ENCODE results near the gene VPS13A.
"Not testable (repeated sequence)": the region's sequence is repeated elsewhere in the genome, so short reads cannot be mapped to it uniquely, and the experiment has no call there.

VPS13A gene

DNA sequence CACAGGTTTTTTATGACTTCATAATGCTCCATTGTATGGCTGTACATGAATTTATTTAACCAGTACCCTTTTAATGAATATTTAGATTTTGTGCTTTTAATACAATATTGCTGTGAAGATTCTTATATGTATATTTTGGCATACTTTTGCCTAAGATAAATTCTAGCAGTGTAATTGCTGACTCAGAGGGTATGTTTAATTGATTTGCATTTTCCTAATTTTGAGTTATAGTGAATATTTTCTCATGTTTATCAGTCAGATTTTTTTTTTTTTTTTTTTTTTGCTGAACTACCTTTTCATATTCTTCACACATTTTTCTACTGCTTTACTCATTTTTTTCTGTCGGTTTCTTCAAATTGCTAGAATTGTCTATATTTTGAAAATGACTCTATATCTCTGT, 222.6 kb downstream of the VPS13A start:
- H3K4me1 ChIP-seq (ENCODE audit: insufficient read depth, insufficient read length) = no peaks in the 10 kb centered on the region
- H3K36me3 ChIP-seq (ENCODE audit: insufficient read depth, insufficient read length, low read length) = no peaks in the 10 kb centered on the region
- TF ChIP-seq SUZ12 (IDR thresholded peaks at IDR 0.05; ENCODE audit: extremely low read depth, insufficient read depth, insufficient read length) (no peak), ZNF274 (IDR thresholded peaks at IDR 0.05; ENCODE audit: low read depth, low read length) (no peak), YY1 (IDR thresholded peaks at IDR 0.05; ENCODE audit: insufficient read depth, insufficient read length) (no peak)

DNA sequence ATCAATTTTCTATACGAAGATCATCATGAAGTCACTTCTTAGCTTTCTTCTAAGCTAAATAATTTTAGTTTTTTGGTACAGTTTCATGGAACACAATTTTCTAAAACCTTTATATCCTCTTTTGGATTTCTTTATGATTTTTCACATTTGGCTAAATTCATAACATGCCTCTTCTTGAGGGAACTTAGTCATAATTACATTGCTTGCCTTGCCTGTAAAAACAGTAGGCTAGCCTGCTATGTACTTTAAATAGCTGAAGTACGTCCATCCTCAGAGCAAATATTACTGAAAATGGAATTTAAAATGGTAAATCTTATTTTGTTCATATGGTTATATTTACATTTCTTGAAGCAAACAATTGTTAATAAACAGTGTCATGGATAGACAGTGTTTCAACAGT, 225.0 kb downstream of the VPS13A start:
- no peak for DNase-seq (ENCODE audit: low read depth, low spot score)
- H3K4me1 ChIP-seq (ENCODE audit: insufficient read depth, insufficient read length) = no peaks in the 10 kb centered on the region
- no peak overlapping the region for H3K9ac ChIP-seq (ENCODE audit: insufficient read length, low read depth)
- H3K36me3 ChIP-seq (ENCODE audit: insufficient read depth, insufficient read length, low read length) = peaks cover 4% of the 10 kb centered on the region
- TF ChIP-seq SUZ12 (IDR thresholded peaks at IDR 0.05; ENCODE audit: extremely low read depth, insufficient read depth, insufficient read length) (no peak), ZNF274 (IDR thresholded peaks at IDR 0.05; ENCODE audit: low read depth, low read length) (no peak), YY1 (IDR thresholded peaks at IDR 0.05; ENCODE audit: insufficient read depth, insufficient read length) (no peak)
- H3K27me3 ChIP-seq (ENCODE audit: insufficient read depth, insufficient read length) = no peaks in the 10 kb centered on the region
- H3K4me3 ChIP-seq (ENCODE audit: insufficient read length, low read depth) = no peak overlapping the region
- peaks cover 9% of the 10 kb centered on the region for H3K9me3 ChIP-seq (ENCODE audit: insufficient read depth, low read length)

More for the DNA sequence above, 222.6 kb downstream of the VPS13A start:
- H3K27me3 ChIP-seq (ENCODE audit: insufficient read depth, insufficient read length) = no peaks in the 10 kb centered on the region
- no peak overlapping the region for H3K4me3 ChIP-seq (ENCODE audit: insufficient read length, low read depth)
- H3K9ac ChIP-seq (ENCODE audit: insufficient read length, low read depth) = no peak overlapping the region
- no peak for DNase-seq (ENCODE audit: low read depth, low spot score)
- no peaks in the 10 kb centered on the region for H3K9me3 ChIP-seq (ENCODE audit: insufficient read depth, low read length)

DNA sequence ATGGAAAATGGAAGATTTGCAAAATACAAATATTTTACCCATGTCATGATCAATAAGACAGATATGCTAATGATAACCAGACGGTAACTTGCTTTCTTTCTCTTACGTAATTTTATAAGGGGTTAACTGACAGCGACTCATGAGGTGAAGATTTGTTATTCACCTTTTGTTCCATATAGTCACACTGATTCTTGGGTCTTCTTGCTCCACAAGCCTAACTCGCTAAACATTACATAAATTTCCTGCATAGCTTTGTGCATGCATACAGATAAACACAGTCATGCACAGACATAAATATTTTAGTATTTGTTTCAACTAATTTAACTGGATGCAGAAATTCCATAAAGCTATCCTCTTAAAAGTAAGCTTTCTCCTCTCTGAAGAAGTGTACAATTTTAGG, 225.9 kb downstream of the VPS13A start:
- no peaks in the 10 kb centered on the region for H3K27me3 ChIP-seq (ENCODE audit: insufficient read depth, insufficient read length)
- H3K4me3 ChIP-seq (ENCODE audit: insufficient read length, low read depth) = no peak overlapping the region
- no peaks in the 10 kb centered on the region for H3K4me1 ChIP-seq (ENCODE audit: insufficient read depth, insufficient read length)
- H3K36me3 ChIP-seq (ENCODE audit: insufficient read depth, insufficient read length, low read length) = peaks cover 9% of the 10 kb centered on the region
- TF ChIP-seq SUZ12 (IDR thresholded peaks at IDR 0.05; ENCODE audit: extremely low read depth, insufficient read depth, insufficient read length) (no peak), YY1 (IDR thresholded peaks at IDR 0.05; ENCODE audit: insufficient read depth, insufficient read length) (no peak)
- no peak overlapping the region for H3K9ac ChIP-seq (ENCODE audit: insufficient read length, low read depth)
- no peak for DNase-seq (ENCODE audit: low read depth, low spot score)
- peaks cover 18% of the 10 kb centered on the region for H3K9me3 ChIP-seq (ENCODE audit: insufficient read depth, low read length)

DNA sequence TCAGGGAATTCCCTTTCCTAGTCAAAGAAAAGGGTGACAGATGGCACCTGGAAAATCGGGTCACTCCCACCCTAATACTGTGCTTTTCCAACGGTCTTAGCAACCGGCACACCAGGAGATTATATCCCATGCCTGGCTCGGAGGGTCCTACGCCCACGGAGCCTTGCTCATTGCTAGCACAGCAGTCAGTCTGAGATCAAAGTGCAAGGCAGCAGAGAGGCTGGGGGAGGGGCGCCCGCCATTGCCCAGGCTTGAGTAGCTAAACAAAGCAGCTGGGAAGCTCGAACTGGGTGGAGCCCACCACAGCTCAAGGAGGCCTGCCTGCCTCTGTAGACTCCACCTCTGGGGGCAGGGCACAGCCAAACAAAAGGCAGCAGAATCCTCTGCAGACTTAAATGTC, 231.2 kb downstream of the VPS13A start:
- not testable (repeated sequence) for DNase-seq (ENCODE audit: low read depth, low spot score); H3K4me3 ChIP-seq (ENCODE audit: insufficient read length, low read depth); H3K9ac ChIP-seq (ENCODE audit: insufficient read length, low read depth); H3K36me3 ChIP-seq (ENCODE audit: insufficient read depth, insufficient read length, low read length); H3K4me1 ChIP-seq (ENCODE audit: insufficient read depth, insufficient read length); H3K27me3 ChIP-seq (ENCODE audit: insufficient read depth, insufficient read length)
- peaks cover 24% of the 10 kb centered on the region for H3K9me3 ChIP-seq (ENCODE audit: insufficient read depth, low read length)

DNA sequence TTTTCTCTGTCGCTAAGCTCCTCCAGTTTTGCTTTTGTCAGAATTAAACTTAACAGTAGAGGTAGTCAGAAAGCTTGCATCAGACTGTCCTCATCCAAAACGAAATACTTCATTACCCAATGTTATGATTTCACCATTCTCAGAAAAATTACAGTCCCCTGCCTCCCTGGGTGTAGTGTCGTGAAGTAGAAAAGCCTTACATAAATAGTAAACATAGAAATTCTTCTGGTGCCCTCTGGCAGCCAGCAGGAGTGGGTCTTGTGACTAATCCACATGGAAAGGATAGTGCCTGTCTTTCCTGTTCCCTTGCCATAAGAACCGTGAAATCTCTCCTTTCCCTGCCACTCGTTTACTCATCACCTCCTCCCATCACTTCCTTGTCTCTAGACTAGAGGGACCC, 240.2 kb downstream of the VPS13A start:
- TF ChIP-seq YY1 (IDR thresholded peaks at IDR 0.05; ENCODE audit: insufficient read depth, insufficient read length) = no peak
- TF ChIP-seq ZNF274 (IDR thresholded peaks at IDR 0.05; ENCODE audit: low read depth, low read length) = no peak
- no peak for TF ChIP-seq SUZ12 (IDR thresholded peaks at IDR 0.05; ENCODE audit: extremely low read depth, insufficient read depth, insufficient read length)
- DNase-seq (ENCODE audit: low read depth, low spot score) = no peak

DNA sequence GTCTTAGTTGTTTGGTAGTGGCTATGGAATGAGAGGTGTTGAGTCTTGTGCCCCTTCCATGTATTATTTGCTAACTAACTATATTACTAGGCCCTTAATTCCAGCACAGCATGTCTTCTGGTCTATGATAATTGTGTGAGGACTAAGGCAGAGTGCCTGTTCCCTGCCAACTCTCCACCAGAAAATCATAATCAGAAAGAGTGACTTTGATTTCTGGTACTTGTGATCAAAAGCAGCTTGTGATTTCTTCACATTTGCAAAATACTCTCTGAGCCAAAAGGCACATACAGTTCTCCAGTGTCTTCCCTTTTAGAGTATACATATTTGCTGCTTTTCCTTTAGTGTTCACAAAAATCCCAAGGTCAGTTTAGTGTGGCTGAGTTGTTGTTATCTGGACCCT, 240.9 kb downstream of the VPS13A start:
- Histone ChIP-seq H3K9me3 (ENCODE audit: insufficient read depth, low read length) (no peaks in the 10 kb centered on the region), H3K4me3 (ENCODE audit: insufficient read length, low read depth) (no peak overlapping the region), H3K4me1 (ENCODE audit: insufficient read depth, insufficient read length) (no peaks in the 10 kb centered on the region), H3K9ac (ENCODE audit: insufficient read length, low read depth) (no peak overlapping the region), H3K36me3 (ENCODE audit: insufficient read depth, insufficient read length, low read length) (no peaks in the 10 kb centered on the region), H3K27me3 (ENCODE audit: insufficient read depth, insufficient read length) (no peaks in the 10 kb centered on the region)
- no peak for TF ChIP-seq ZNF274 (IDR thresholded peaks at IDR 0.05; ENCODE audit: low read depth, low read length)
- no peak for TF ChIP-seq SUZ12 (IDR thresholded peaks at IDR 0.05; ENCODE audit: extremely low read depth, insufficient read depth, insufficient read length)
- no peak for TF ChIP-seq YY1 (IDR thresholded peaks at IDR 0.05; ENCODE audit: insufficient read depth, insufficient read length)
- DNase-seq (ENCODE audit: low read depth, low spot score) = no peak

More for the DNA sequence above, 240.2 kb downstream of the VPS13A start:
- Histone ChIP-seq H3K36me3 (ENCODE audit: insufficient read depth, insufficient read length, low read length) (no peaks in the 10 kb centered on the region), H3K27me3 (ENCODE audit: insufficient read depth, insufficient read length) (no peaks in the 10 kb centered on the region), H3K9me3 (ENCODE audit: insufficient read depth, low read length) (no peaks in the 10 kb centered on the region), H3K4me3 (ENCODE audit: insufficient read length, low read depth) (no peak overlapping the region), H3K9ac (ENCODE audit: insufficient read length, low read depth) (no peak overlapping the region), H3K4me1 (ENCODE audit: insufficient read depth, insufficient read length) (no peaks in the 10 kb centered on the region)

DNA sequence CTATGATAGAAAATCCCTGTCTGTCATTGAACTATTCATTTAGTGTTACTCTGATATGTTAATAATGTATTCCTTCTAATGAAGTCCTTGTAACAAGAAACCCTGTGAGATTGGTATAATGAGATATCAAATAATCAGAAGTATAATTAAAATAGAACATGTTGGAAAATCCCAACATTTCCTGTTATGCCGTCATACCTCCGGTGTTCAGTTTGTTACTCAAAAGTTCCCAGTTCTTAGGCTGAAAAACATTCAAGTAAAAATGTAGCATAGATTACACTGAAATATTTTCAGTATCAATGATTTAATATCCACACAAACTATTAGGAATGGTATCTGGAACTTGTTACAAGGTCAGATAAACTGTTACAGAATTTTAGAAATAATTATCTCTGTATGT, 243.3 kb downstream of the VPS13A start:
- no peak overlapping the region for H3K4me3 ChIP-seq (ENCODE audit: insufficient read length, low read depth)
- TF ChIP-seq ZNF274 (IDR thresholded peaks at IDR 0.05; ENCODE audit: low read depth, low read length) = no peak
- no peak overlapping the region for H3K9ac ChIP-seq (ENCODE audit: insufficient read length, low read depth)
- H3K27me3 ChIP-seq (ENCODE audit: insufficient read depth, insufficient read length) = no peaks in the 10 kb centered on the region
- H3K36me3 ChIP-seq (ENCODE audit: insufficient read depth, insufficient read length, low read length) = no peaks in the 10 kb centered on the region
- H3K4me1 ChIP-seq (ENCODE audit: insufficient read depth, insufficient read length) = no peaks in the 10 kb centered on the region
- no peaks in the 10 kb centered on the region for H3K9me3 ChIP-seq (ENCODE audit: insufficient read depth, low read length)
- DNase-seq (ENCODE audit: low read depth, low spot score) = no peak

DNA sequence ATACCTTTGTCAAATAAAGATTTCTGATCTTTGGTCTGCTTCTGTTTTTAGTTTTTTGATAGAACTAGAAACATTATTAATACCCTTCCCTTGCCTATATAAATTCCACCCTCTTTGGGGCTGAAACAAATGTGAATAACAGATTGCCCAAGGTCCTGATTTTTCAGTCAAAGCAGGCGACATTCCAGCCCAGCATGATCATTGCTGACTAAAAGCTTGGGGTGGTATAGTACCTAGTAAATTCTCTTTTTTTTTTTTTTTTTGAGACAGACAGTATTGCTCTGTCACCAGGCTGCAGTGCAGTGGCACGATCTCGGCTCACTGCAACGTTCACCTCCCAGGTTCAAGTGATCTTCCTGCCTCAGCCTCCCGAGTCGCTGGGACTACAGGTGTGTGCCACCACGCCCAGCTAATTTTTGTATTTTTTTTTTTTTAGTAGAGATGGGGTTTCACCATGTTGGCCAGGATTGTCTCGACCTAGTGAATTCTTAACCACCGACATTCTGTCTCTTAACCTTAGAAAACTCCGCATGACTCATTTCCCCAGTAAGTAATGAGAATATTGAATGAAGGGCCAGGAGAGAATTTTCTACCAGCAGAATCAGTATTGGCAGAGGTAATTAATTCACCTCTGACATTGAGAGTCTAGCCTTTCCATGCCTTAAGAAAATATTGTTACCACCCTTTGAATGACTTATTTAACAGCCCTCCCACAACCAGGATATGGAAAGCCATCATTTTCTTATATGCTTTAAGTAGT, 244.4 kb downstream of the VPS13A start:
- H3K4me3 ChIP-seq (ENCODE audit: insufficient read length, low read depth) = no peak overlapping the region
- TF ChIP-seq SUZ12 (IDR thresholded peaks at IDR 0.05; ENCODE audit: extremely low read depth, insufficient read depth, insufficient read length) = no peak
- TF ChIP-seq YY1 (IDR thresholded peaks at IDR 0.05; ENCODE audit: insufficient read depth, insufficient read length) = no peak
- no peak for TF ChIP-seq ZNF274 (IDR thresholded peaks at IDR 0.05; ENCODE audit: low read depth, low read length)
- no peak overlapping the region for H3K9ac ChIP-seq (ENCODE audit: insufficient read length, low read depth)
- H3K27me3 ChIP-seq (ENCODE audit: insufficient read depth, insufficient read length) = no peaks in the 10 kb centered on the region
- H3K36me3 ChIP-seq (ENCODE audit: insufficient read depth, insufficient read length, low read length) = no peaks in the 10 kb centered on the region
- no peak for DNase-seq (ENCODE audit: low read depth, low spot score)
- H3K4me1 ChIP-seq (ENCODE audit: insufficient read depth, insufficient read length) = no peaks in the 10 kb centered on the region
- no peaks in the 10 kb centered on the region for H3K9me3 ChIP-seq (ENCODE audit: insufficient read depth, low read length)

Data from NT2/D1 (cell line).